ENCODE results near the gene ARF3. TPM values are rescaled to one million over a fixed set of nuclear protein-coding genes. Genes with fewer than 3 reads are reported as not detected.

The ARF3 gene
- total RNA-seq (10 to 100 TPM; 45.1 to 96.0 (median 61.7) TPM), polyA plus RNA-seq (10 to 100 TPM; 29.5 to 42.1 TPM)

GRCh38 chr12:48957141-48958048 lies at the start of gene ARF3:
Gene ARF3 (minus strand): TSS chr12:48957487. CDS start chr12:48941095, 16,392 bp downstream.
- Histone ChIP-seq H3K27ac (peak within 1 kb of the TSS; percentile 35 to 66 (median 50)), H3K4me1 (peaks cover 0 to 19% (median 6%) of the 10 kb centered on the region in 3 donors), H3K9me3 (no peaks in the 10 kb centered on the region), H3K36me3 (no peaks in the 10 kb centered on the region), H3K4me3 (peak within 1 kb of the TSS; percentile 60 to 97 (median 94)), H3K27me3 (no peaks in the 10 kb centered on the region)
- peak; percentile 95 to 98 (median 96) for DNase-seq
- ATAC-seq = peak; percentile 94 to 99 (median 98)
- 1% methylated on average over 52 to 58 of the region's 58 CpGs for WGBS, 2 donors
- FAIRE-seq = no peak
- TF ChIP-seq, protein P1, sequence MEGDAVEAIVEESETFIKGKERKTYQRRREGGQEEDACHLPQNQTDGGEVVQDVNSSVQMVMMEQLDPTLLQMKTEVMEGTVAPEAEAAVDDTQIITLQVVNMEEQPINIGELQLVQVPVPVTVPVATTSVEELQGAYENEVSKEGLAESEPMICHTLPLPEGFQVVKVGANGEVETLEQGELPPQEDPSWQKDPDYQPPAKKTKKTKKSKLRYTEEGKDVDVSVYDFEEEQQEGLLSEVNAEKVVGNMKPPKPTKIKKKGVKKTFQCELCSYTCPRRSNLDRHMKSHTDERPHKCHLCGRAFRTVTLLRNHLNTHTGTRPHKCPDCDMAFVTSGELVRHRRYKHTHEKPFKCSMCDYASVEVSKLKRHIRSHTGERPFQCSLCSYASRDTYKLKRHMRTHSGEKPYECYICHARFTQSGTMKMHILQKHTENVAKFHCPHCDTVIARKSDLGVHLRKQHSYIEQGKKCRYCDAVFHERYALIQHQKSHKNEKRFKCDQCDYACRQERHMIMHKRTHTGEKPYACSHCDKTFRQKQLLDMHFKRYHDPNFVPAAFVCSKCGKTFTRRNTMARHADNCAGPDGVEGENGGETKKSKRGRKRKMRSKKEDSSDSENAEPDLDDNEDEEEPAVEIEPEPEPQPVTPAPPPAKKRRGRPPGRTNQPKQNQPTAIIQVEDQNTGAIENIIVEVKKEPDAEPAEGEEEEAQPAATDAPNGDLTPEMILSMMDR (IDR thresholded peaks at IDR 0.05) = no peak
- intact Hi-C loops (cut with DNase I) = no loop called here

GRCh38 chr12:49000346-49000745 lies 43.1 kb upstream of the ARF3 start:
- FAIRE-seq = no peak
- Histone ChIP-seq H3K36me3 (peaks cover 4 to 27% (median 6%) of the 10 kb centered on the region in 3 donors), H3K27ac (no peak overlapping the region), H3K4me1 (peaks cover 8 to 12% (median 9%) of the 10 kb centered on the region in 3 donors), H3K9me3 (no peaks in the 10 kb centered on the region), H3K4me3 (no peak overlapping the region), H3K27me3 (no peaks in the 10 kb centered on the region)
- DNase-seq = no peak
- ATAC-seq = no peak
- TF ChIP-seq, protein P1 (IDR thresholded peaks at IDR 0.05) = no peak
- intact Hi-C loops (cut with DNase I) = no loop called here
- WGBS, 2 donors = 89 to 97% methylated on average over 2 of the region's 2 CpGs

DNA sequence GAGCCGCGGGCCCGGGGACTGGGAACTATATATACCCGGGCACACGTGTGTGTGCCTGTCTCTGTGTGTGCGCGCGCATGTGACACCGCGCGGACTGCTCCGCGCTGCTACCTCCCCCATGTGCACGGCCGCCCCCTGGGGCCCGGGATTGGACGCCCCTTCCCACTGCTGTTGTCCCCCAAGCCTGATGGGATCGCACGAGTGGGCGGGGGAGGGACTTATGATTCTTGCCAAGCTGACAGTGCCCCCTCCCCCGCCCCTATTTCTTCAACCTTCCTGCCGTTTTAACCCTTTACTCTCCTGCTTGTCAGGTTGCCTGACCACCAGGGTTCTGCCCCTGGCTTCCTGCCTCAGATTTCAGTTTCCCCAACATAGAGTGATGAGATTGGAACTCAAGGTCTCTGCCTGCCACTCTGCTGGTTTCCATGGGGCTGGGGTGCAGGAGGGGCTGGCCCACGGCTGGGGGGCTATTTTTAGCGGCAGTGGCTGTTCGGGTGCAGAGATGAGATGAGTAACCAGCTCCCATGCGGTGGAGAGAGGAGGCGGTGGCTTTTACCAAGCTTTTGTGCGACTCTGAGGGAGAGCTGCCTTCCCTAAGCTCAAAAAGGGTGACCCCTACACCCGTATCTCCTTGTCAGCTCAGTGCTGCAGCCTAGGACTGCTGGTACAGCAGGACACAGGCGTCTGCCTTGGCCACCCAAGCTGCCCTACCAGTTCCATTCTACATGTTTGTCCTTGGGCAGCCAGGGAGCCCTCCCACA lies 42.3 kb upstream of the ARF3 start, which contains the start of gene DDN:
DDN (minus strand) TSS at position 5 of the 761 bp plus-strand sequence. CDS start 88 bp downstream, outside the sequence.
- peak in 1 of 6 donors; percentile 79 for DNase-seq
- intact Hi-C loops (cut with DNase I) = no loop called here
- ATAC-seq = peak; percentile 29 to 48 (median 37)
- 2% methylated on average over 30 of the region's 30 CpGs for WGBS, 2 donors
- TF ChIP-seq, protein P1 (IDR thresholded peaks at IDR 0.05) = no peak
- Histone ChIP-seq H3K4me3 (peak within 1 kb of the TSS; percentile 6 to 54 (median 30)), H3K27ac (no peak within 1 kb of the TSS), H3K9me3 (no peaks in the 10 kb centered on the region), H3K27me3 (no peaks in the 10 kb centered on the region), H3K4me1 (peaks cover 8 to 12% (median 9%) of the 10 kb centered on the region in 3 donors), H3K36me3 (peaks cover 0 to 21% (median 4%) of the 10 kb centered on the region in 3 donors)
- no peak for FAIRE-seq

GRCh38 chr12:48998497-48999353 lies 41.4 kb upstream of the ARF3 start:
- H3K36me3 ChIP-seq = peaks cover 0 to 14% (median 4%) of the 10 kb centered on the region in 3 donors
- DNase-seq = peak in 2 of 6 donors; percentile 42 to 72

More at GRCh38 chr12:48998497-48999353, 41.4 kb upstream of the ARF3 start:
- Histone ChIP-seq H3K4me3 (peak overlapping the region; percentile 6 to 54 (median 30)), H3K4me1 (peaks cover 8 to 12% (median 9%) of the 10 kb centered on the region in 3 donors), H3K27ac (no peak overlapping the region), H3K9me3 (no peaks in the 10 kb centered on the region), H3K27me3 (no peaks in the 10 kb centered on the region)
- FAIRE-seq (no peak), ATAC-seq (peak; percentile 3 to 6 (median 4))
- intact Hi-C loops (cut with DNase I) = no loop called here
- TF ChIP-seq, protein P1 (IDR thresholded peaks at IDR 0.05) = no peak
- WGBS, 2 donors = 2% methylated on average over 40 to 48 of the region's 48 CpGs
